Caki2 (cell line): ENCODE data around the gene NUP93. TPM values are rescaled to one million over a fixed set of nuclear protein-coding genes. Genes with fewer than 3 reads are reported as not detected.
A peak's percentile ranks its signal among the peaks of the same experiment; 100 is the strongest.

Experiments used
- DNase-seq: peaks from one replicate; pipeline ENCODE4 v3.0.0-alpha.2; 2015; ENCODE audit warnings: low read depth
- in situ Hi-C: cut with HindIII; loops from 2 replicates; pipeline ENCODE4 v1.10.0; 2016; ENCODE audit warnings: low sequenced_read_pairs, low pct_unique_long_range_greater_than_20kb, mixed read lengths
- total RNA-seq: library from RNA; depleted of rRNA; stranded (reverse); fragments of >200 nt; shearing (Covaris generic); gene quantifications from 2 replicates; pipeline ENCODE4 v1.2.3, GENCODE V29; 2014; ENCODE audit warnings: low replicate concordance; rRNA removed

The NUP93 gene
- total RNA-seq: 46.4 and 57.5 TPM in 2 replicates

DNA sequence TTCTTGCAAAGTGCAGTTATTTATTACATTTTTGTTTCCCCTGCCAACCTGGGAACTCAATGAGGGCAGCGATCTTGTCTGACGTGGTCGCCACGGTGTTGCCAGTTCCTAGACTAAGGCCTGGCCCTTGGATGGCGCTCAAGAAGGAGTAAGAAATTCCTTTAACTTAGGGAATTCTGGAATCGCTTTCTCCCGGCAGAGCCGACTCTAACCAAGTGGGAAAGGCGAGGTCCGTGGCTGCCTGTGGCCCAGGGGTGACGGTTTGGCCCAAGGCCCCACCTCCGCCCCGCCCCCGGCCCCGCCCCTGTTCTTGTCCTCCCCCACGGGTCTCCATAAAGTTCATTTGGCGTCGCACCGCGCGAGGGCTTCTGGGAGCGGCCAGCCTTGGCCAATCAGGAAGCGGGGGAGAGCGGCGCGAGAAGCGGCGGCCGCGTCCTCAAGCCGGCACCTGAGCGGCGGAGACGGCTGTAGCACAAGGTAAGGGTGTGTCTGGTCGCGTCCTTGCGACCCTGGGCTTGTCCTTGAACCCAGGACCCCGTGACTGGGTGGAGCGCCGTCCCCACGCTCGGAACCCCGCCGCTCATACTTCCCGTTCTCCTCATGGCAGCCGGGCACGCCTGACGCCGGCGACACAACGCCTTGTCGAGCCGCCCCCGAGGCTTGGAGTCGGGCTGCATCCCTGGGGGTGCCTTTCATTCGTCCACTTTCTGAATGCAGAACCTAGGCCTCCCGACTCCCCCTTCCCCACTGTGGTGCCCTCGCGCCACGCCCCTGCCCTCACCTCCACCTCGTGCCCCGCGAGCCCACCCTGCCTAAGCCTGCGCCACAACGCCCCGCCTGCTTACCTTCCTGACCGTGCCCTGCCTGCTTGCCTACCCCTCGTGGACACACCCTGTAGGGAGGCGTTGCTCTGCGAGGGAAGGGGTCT lies at the start of gene NUP93:
NUP93 (plus strand) TSS at position 395 of the 928 bp plus-strand sequence. CDS start 18,119 bp downstream, outside the sequence.
- peak; percentile 82 for DNase-seq
- in situ Hi-C loops: no loop called here

DNA sequence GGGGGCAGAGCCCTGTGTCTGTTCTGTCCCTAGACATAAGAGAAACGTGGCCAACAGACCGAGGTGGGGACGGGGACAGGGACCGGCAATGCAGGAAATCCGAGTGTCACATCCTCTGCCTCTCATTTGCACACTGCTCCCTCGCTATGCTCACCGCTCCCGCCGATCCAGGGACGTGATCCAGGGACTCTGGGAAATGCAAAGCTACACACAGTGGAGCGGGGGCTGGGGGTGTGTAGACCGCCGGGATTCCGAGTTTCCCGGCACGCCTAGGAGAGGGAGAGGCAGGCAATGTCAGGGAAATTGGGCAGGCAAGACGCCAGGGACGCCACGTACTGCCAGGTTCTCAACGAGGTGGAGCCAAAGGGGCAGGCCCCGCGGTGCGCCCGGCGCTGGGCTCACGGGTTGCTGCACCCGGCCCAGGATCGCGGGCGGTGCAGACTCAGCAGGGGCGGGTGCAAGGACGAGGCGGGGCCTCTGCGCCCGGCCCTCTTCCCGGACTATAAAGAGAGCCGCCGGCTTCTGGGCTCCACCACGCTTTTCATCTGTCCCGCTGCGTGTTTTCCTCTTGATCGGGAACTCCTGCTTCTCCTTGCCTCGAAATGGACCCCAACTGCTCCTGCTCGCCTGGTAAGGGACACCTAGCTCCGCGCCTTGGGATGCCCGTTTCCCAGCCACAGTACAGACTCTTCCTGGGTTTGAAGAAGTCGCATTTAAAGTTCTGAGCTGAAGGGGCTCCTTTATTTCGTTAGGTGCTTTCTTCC lies 47.8 kb upstream of the NUP93 start, which contains the start of gene MT1X:
MT1X (plus strand) TSS at position 532 of the 764 bp plus-strand sequence; CDS start at position 603, 71 bp downstream.
- in situ Hi-C loops: no loop called here
- peak; percentile 92 for DNase-seq

DNA sequence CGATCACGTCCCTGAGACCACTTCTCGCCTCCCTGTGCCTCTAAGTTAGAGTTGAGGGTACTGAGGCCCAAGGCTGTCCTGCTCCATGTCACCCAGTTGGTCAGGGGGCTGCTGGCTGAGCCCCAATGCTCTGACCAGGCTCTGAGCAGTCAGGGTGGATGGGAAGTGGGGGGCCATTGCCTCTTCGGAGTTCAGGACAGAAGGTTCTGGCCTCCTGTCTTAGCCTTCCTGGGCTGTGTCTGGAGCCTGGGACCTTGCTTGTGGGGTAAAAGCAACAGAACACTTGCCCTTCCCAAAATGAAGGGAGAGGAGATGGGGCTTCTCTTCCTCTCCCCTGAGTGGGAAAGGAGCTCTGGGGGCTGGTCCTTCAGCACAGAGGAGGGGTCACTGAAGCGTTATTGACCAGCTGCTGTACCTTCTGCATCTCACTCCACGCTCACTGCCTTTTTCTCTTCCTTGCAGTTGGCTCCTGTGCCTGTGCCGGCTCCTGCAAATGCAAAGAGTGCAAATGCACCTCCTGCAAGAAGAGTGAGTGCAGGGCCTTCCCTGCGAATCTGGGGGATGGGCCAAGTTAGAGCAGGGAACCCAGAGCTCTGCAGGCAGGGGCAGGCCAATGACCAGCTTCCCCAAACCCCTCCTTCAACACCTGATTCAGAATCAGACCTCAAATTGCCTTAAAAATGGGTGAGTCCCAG lies 47.1 kb upstream of the NUP93 start:
- in situ Hi-C loops: no loop called here
- DNase-seq: no peak

DNA sequence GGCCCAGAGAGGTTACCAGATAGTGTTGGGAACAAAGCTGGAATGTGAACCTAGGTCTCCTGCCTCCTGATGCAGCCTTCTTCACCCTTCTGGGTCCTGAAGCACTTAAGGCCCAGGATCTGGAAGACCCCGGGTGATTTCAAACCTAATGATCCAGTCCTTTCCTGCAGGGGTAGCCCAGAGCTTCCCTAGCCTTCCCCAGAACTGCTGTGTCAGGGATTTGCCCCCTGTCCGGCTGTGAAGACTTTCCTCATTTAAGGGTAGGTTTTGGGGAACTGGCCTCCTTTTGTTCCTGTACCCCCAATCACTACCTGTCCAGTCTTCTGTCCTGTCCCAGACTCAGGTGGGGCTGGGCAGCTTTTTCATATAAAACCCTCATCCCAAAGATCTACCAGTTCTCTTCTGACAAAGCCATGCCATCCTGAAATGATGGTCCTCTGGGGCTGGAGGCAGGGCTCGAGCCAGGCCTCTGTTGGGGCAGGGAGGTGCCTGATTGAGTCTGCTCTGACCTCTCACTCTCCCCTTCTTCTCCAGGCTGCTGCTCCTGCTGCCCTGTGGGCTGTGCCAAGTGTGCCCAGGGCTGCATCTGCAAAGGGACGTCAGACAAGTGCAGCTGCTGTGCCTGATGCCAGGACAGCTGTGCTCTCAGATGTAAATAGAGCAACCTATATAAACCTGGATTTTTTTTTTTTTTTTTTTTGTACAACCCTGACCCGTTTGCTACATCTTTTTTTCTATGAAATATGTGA lies 46.3 kb upstream of the NUP93 start:
- in situ Hi-C loops: no loop called here
- DNase-seq: no peak

DNA sequence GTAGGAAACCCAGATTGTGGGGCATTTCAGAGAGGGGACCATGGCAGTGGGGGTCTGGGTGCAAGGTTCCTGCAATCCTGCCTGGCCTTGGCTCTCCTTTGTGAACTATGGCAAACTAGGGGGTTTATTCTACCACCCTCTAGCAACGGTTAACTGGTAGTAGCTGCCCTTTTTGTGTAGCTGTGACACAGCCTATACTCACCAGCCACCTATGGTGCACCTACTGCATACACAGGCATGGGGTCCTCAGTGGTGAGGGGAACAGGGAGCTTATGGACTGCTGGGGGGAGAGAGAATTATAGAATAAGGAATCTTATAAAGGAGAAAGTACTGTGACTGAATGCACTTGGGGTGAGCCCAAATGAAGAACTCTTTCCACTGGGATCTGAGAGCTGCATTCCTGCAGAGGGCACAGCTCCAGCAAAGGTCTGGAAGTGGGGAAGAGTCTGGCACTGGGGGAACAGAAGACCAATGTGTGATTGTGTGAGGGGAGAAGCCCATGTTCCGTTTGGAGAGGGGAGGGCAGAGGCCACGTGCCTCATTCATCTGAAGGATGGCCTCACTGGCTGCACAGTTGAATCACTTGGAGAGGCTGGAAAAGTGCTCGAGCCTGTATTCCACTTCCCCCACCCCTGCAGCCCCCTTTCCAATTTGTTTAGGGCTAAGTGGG lies 45.5 kb upstream of the NUP93 start:
- in situ Hi-C loops: no loop called here

DNA sequence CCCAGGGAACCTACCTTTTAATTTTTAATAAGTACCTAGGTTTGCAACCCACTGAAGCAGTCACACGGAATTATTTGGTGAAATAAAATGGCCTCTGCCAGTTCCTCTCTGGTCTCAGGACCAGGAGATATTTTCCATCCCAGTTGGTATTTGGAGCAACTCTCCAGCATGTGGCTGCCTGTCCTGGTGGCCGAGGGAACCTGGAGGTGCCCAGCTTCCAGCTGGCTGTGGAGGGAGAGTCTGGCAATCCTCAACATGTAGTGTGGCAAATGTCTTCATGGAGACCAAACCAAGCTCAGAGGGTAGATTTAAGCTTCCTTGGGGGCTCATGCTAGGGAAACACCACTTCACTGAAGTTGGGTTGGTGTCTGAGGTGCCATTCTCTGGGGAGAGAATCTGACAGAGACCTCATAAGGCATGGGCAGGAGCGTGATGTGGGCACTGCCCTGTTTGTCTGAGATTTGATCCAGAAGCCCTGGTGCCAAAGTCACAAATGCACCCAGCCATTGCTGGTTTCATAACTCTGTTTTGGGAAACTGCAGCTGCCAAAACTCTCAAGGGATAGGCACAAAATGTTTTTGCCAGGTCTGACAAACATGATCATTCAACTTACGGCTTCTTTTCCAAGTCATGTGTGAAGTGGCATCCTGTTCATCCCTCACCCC lies 44.9 kb upstream of the NUP93 start:
- in situ Hi-C loops: no loop called here
- DNase-seq: no peak

More for the DNA sequence above, 45.5 kb upstream of the NUP93 start:
- no peak for DNase-seq

DNA sequence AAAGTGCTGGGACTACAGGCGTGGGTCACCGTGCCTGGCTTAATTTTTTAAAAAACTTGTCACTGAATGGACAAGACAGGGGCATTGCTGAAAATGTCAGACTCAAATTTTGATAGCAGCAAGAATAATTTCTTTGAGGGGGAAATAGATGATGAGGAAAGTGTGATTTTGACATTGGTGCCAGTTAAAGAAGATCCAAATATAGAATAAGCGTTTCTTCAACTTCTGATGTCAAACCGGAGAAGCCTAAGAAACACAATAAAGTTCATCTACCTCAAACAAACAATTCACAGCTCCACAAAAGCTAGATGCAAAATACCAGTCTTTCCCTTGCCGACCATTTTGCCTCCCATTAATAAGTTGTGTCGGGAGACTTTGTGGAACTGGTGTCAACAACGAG lies 43.2 kb upstream of the NUP93 start:
- in situ Hi-C loops: no loop called here

DNA sequence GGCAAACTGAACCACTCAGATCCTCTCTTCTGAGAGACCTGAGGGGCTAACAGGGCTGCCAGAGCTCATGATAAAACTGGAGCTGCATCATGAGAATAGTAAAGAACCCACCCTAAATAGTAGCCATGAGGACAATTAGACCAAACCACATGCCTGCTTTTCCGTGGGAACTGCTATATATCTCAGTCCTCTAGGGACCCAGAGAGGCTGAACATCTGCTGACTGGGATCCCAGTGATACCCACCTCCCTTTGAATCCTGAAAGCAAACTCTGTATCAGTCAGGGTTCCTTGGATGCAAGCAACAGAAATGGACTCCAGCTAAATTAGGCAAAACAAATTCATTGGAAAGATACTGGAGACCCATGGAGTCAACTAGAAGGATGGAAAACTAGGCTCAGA lies 41.2 kb upstream of the NUP93 start:
- no peak for DNase-seq
- in situ Hi-C loops: no loop called here

More for the DNA sequence above, 43.2 kb upstream of the NUP93 start:
- no peak for DNase-seq

DNA sequence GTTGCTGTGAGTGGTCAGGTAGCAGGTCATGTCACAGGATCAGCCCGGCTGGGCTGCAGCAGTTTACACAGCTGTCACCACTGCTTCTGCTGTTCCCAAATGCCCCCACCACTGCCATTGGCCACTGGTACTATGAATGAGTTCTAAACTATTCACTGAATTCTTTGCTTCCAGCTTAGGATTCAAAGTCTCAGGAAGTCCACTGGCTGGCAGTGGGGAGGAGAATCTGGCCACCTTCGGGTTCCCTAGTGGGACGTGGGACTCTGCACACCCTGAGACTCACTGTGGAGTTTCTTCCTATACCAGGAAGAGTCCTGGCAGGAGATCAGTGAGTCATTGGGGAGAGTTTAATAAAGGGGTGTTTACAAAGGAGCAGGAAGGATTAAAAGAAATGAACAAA lies 40.8 kb upstream of the NUP93 start:
- in situ Hi-C loops: no loop called here
- no peak for DNase-seq

DNA sequence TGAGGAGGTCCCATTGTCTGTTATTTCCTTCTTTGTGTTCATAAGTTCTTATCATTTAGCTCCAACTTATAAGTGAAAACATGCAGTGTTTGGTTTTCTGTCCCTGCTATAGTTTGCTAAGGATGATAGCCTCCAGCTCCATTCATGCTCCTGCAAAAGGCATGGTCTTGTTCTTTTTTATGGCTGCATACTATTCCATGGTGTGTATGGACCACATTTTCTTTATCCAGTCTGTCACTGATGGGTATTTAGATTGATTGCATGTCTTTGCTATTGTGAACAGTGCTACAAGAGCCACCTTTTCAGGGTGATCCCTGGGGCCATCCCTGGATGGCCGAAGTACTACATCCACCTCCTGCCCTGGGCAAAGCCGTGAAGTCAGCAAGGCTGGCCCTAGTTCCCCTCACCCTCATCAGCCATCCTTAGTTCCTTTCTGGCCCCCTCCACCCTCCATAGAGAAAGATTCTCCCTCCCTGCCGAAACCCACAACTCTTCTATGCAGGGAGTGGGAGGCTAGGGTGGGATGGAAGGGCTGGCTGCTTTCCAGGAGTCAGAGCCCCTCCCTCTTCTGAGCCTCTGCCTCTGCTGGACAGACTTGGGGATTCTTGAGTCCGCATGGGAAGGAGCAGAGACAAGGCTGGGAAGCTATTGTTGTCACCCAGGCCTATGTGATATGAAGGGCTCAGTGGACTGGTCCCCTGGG lies 39.4 kb upstream of the NUP93 start:
- in situ Hi-C loops: no loop called here
- DNase-seq: no peak

DNA sequence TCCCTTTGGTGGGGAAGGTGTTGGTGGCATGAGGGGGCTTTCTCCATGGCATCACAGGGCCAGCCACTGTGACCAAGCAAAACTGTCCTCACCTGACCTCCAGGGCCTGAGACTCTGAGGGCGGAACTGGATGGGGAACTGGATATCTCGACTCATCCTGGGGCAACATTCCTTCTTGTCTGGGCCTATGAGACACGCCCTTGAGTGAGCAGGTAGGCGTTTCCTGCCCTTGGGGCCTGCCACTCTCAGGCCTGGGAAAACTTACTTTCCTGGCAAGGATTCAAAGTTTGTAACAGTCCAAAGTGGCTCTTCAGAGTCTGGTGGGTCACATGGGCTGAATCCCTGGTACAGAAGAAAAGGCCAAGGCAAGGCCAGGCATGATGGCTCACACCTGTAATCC lies 38.0 kb upstream of the NUP93 start:
- in situ Hi-C loops: no loop called here
- DNase-seq: peak; percentile 96

DNA sequence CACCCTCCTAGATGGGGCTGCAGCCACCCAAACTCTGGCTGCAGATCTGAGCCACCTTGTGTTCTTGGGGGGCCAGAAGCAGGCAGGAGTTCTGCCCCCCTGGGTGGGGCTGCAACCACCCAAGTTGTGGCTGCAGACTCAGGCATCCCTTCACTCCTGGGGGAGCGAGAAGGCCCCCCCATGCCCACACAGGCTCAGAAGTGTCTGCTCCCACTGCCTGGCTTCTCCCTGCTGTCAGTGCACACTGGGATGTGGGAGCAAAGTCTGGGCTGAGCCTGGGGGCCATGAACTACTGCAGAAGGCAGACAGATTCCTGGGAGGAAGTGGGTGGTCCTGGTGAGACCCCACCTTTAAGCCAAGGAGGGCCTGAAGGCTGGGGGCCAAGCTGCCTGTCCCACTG lies 34.7 kb upstream of the NUP93 start:
- in situ Hi-C loops: no loop called here
- no peak for DNase-seq

DNA sequence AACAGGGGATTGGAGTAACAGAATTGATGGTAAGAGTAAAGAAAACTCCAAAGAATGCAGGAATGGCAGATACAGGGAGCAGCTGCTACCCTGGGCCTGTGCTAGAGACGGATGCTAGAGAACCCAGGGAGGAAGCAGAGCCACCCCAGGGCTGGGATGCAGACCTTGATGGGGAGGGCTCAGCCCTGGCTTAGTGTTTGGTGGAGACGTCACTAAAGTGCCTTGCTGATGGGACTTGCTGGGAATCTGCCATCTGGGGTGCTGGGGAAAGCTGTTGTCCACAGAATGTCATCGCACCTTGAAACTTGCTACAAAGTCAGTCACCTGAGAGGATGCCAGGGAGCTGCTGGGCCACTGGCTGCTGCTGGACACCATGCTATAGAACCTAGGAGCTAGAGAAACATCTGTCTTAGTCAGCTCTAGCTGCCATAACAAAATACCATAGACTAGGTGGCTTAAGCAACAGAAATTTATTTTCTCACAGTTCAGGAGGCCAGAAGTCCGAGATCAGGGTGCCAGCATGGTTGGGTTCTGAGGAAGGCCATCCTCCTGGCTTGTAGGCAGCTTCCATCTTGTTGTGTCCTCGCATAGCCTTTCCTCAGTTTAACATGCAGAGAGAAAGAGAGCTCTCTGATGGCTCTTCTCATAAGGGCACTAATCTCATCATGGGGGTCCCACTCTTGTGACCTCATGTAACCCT lies 32.3 kb upstream of the NUP93 start:
- DNase-seq: no peak
- in situ Hi-C loops: no loop called here

DNA sequence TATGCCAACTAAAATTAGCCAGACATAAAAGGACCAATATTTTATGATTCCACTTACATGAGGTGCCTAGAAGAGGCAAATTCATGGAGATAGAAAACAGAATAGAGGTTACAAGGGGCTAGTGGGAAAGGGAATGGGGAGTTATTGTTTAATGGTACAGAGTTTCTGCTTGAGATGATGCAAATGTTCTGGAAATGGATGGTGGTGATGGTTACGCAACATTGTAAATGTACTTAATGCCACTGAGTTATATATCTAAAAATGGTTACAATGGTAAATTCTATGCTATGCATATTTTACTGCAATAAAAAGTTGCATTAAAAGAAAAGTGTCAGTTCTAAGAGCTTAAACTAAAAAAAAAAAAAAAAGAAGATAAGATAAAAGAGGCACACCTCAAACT lies 29.7 kb upstream of the NUP93 start:
- in situ Hi-C loops: no loop called here
- DNase-seq: no peak

DNA sequence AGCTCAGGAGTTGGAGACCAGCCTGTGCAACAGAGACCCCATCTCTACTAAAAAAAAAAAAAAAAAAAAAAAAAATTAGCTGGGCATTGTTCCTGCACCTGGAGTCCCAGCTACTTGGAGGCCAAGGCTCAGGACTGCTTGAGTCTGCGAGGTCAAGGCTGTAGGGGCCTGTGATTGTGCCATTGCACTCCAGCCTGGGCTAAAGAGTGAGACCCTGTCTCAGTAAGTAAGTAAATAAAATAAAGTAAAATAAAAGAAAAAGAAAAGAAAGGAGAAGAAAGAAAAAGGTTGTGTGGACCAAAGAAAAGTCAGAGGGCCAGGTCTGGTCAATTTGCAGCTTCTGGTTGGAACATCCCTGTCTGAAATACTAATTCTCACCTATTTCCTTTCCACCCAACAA lies 29.3 kb upstream of the NUP93 start:
- in situ Hi-C loops: no loop called here
- no peak for DNase-seq

DNA sequence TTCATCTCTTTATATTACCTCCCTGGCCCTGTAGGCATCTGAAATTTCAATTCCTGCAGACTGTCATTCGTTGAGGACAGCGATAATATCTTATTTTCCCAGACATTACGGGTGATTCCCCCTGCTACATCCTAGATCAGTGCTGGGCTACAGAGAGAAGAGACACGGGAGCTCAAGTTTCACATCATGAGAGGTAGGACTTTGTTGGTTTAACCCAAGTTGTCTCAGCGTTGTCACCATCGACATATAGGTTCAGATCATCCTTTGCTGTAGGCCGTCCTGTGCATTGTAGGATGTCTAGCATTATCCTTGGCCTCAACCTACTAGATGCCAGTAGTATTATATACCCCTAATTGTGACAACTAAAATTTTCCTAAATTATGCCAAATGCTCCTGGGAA lies 28.4 kb upstream of the NUP93 start:
- in situ Hi-C loops: no loop called here
- DNase-seq: no peak
